Effector memory CD4-positive, alpha-beta T cell (primary cell): ENCODE measurements around the gene WDR81.

Experiments used
- DNase-seq, 3 donors: peaks; one replicate each; pipeline ENCODE4 v3.0.0-alpha.2; 2020
- H3K27ac ChIP-seq: 2 replicates; pipeline ENCODE4 v1.7.0; 2013; ENCODE audit warnings: mild to moderate bottlenecking, low read length, moderate library complexity; ENCODE audit not compliant: insufficient read depth, poor library complexity, severe bottlenecking
- H3K27me3 ChIP-seq: replicated peaks from 2 replicates; pipeline ENCODE4 v1.7.0; 2013; ENCODE audit warnings: mild to moderate bottlenecking, low read length; ENCODE audit not compliant: insufficient read depth, control insufficient read depth, poor library complexity, severe bottlenecking
- H3K36me3 ChIP-seq: 2 replicates; pipeline ENCODE4 v1.7.0; 2013; ENCODE audit warnings: mild to moderate bottlenecking, low read length, moderate library complexity; ENCODE audit not compliant: control insufficient read depth, insufficient read depth
- H3K4me1 ChIP-seq: 2 replicates; pipeline ENCODE4 v1.7.0; 2013; ENCODE audit warnings: low read length, mild to moderate bottlenecking; ENCODE audit not compliant: control insufficient read depth, insufficient read depth, poor library complexity, severe bottlenecking
- H3K4me3 ChIP-seq: 2 replicates; pipeline ENCODE4 v1.7.0; 2013; ENCODE audit warnings: low read length, low read depth, mild to moderate bottlenecking; ENCODE audit not compliant: insufficient read depth, poor library complexity, severe bottlenecking
- H3K9me3 ChIP-seq: 2 replicates; pipeline ENCODE4 v1.7.0; 2013; ENCODE audit warnings: mild to moderate bottlenecking, low read length, moderate library complexity; ENCODE audit not compliant: control insufficient read depth

Gene WDR81

GRCh38 chr17:1712271-1712670 lies 12.2 kb upstream of the WDR81 start:
- H3K36me3 ChIP-seq = no peaks in the 10 kb centered on the region
- H3K27ac ChIP-seq = no peak overlapping the region
- no peak for DNase-seq
- H3K4me1 ChIP-seq = peaks cover 33% of the 10 kb centered on the region
- no peaks in the 10 kb centered on the region for H3K9me3 ChIP-seq
- H3K4me3 ChIP-seq = no peak overlapping the region
- H3K27me3 ChIP-seq = no peaks in the 10 kb centered on the region

DNA sequence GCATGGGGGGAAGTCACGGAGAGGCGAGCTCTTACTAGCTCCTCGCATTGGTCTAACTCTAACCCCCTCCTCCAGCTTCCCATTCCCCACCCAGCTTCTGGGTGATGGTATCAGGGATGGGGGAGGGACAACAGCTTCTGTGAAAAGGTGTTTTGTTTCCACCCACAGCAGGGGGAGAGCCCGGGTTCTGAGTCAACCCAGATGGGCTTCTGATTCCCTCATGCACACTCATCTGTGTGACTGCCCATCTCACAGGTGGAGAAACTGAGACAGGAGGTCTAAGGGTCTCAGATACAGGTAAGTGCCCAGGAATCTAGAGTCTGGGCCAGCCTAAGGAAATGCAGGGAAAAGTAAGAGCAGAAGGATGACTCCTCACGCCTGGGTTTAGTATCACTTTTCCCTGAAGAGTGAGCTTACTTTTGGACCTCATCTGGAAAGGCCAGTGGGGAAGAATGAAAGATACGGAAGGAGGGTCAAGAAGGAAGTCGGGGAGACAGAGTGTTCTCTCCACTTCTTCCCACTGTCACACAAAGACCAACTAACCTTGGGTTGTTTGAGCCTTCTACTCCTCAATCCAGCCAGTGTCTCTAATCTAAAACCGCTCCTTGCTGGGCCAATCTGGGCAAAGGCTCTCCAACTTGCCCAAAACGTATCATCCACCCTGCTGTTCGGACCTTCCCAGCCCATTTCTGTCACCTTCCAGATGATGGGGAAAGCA lies 11.2 kb upstream of the WDR81 start:
- Histone ChIP-seq H3K36me3 (no peaks in the 10 kb centered on the region), H3K4me3 (no peak overlapping the region), H3K9me3 (no peaks in the 10 kb centered on the region), H3K27ac (no peak overlapping the region), H3K27me3 (no peaks in the 10 kb centered on the region), H3K4me1 (peaks cover 37% of the 10 kb centered on the region)
- DNase-seq = no peak

DNA sequence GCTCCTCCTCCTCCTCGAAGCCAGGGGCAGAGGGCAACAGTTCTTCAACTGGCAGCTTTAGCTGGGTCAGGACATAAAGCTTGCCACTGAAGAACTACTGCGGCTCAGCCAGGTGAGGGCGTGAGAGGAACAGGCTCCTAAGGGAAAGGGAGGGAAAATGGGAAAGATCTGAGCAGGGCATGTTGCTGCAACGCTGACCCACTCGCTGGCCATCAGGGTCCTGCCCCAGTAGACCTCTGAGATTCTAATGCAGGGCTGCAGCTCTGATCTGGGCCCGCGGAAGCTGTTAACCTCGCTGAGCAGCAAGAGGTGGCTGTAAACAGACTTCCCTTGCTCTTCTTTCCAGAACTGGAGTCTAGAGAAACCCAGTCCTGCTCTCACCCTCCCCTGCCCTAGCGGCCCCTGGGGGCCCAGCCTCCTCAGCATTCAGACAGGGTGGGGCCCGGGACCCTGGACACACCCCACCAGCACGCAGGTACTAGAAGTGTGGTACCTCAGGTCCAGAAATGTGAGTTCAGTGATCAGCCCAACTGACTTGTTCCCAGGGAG lies 10.6 kb upstream of the WDR81 start:
- Histone ChIP-seq H3K4me3 (no peak overlapping the region), H3K4me1 (peaks cover 37% of the 10 kb centered on the region), H3K27me3 (no peaks in the 10 kb centered on the region), H3K9me3 (no peaks in the 10 kb centered on the region), H3K27ac (no peak overlapping the region), H3K36me3 (no peaks in the 10 kb centered on the region)
- DNase-seq = no peak

GRCh38 chr17:1714427-1714979 lies 10.0 kb upstream of the WDR81 start:
- Histone ChIP-seq H3K4me1 (peaks cover 37% of the 10 kb centered on the region), H3K27me3 (no peaks in the 10 kb centered on the region), H3K27ac (no peak overlapping the region), H3K36me3 (no peaks in the 10 kb centered on the region), H3K9me3 (no peaks in the 10 kb centered on the region), H3K4me3 (no peak overlapping the region)
- DNase-seq = no peak

- H3K4me1 ChIP-seq = peaks cover 37% of the 10 kb centered on the region
- H3K27ac ChIP-seq = peak overlapping the region; percentile 71
- DNase-seq = peak in 1 of 3 donors; percentile 41
- no peaks in the 10 kb centered on the region for H3K9me3 ChIP-seq
- no peaks in the 10 kb centered on the region for H3K36me3 ChIP-seq
- H3K4me3 ChIP-seq = peak overlapping the region; percentile 97
- no peaks in the 10 kb centered on the region for H3K27me3 ChIP-seq
Observed at GRCh38 chr17:1714980-1715802, 9.3 kb upstream of the WDR81 start.

- Histone ChIP-seq H3K36me3 (no peaks in the 10 kb centered on the region), H3K4me1 (peaks cover 34% of the 10 kb centered on the region), H3K9me3 (no peaks in the 10 kb centered on the region), H3K27ac (peak overlapping the region; percentile 71), H3K4me3 (peak overlapping the region; percentile 97), H3K27me3 (no peaks in the 10 kb centered on the region)
- no peak for DNase-seq
Observed at GRCh38 chr17:1715803-1716075, 8.8 kb upstream of the WDR81 start.

DNA sequence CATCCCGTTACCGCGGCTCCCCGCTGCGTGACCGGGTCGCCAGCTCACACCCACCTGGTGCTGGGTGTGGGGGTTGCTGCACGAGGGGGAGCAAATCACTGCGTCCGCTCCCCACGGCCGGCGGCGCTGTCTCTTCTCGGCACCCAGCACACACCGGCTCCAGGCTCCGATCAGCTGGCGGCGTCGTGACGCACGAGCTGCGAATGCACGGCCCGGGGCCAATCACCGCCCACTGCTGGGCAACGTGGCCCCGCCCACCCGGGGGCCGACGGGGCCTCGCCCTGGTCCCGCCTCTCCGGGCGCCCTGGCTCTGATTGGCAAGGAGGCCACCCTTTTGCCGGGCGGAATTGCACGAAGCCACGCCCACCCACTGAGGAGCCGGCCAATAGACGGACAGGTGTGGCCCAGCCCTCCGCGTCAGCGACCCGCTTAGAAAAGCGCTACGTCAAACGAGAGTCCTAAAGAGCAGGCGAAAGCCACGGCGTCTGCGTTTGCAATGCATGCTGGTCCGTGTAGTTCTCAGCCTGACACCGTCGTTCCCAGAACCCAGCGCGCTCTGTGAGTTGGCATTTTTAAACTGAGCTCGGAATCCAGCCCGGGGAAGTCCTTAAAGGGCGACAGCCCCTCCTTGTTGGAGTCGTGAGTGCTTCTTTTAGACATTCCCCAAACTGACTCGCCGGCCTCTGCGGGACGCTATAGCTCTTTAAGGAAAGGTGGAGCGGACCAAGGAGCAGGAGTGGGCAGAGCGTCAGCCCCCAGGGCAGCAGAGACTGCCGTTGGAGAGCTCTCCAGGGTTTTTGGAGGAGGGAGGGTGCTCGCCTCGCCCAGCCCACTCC lies 8.2 kb upstream of the WDR81 start:
- peak; percentile 100 for DNase-seq
- peak overlapping the region; percentile 97 for H3K4me3 ChIP-seq
- no peaks in the 10 kb centered on the region for H3K9me3 ChIP-seq
- H3K27ac ChIP-seq = peak overlapping the region; percentile 87
- no peaks in the 10 kb centered on the region for H3K27me3 ChIP-seq
- peaks cover 32% of the 10 kb centered on the region for H3K4me1 ChIP-seq
- no peaks in the 10 kb centered on the region for H3K36me3 ChIP-seq

DNA sequence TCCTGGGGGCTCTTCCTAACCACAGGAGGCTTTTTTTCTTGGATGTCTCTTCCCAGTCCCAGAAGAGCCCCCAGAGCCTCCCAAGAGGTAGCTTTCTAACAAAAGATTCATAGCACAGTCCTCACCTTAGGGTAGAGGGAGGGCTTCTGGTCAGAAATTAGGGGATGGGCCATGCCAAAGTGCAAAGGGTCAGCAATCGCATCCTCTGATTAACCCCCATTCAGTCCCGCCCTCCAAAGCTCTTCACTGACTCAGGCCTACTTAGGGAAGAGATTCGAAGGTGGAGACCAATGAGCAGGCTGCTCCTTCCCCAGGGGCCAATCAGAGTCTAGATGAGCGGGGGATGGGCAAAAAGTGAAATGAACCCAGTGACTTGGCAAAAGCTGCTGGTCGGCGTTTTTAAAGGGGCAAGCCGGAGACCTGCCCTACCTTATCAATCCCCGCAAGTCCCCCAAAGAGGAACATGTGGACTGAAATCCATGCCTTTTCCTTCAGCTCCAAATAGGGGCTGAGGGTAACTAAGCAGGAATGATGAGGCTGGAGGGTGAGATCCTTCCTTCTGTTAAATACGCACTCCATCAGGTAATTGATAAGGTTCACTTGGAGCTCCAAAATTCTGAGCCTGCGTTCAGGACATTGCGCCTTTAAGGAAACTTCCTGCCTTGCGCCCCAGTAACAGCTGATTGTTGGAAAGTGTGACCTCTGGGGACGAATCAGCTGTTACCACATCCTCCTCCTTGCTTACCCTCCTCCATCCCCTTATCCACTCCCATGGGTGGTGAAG lies 7.4 kb upstream of the WDR81 start:
- peaks cover 32% of the 10 kb centered on the region for H3K4me1 ChIP-seq
- no peaks in the 10 kb centered on the region for H3K27me3 ChIP-seq
- H3K27ac ChIP-seq = peak overlapping the region; percentile 87
- H3K4me3 ChIP-seq = peak overlapping the region; percentile 74
- H3K36me3 ChIP-seq = no peaks in the 10 kb centered on the region
- no peaks in the 10 kb centered on the region for H3K9me3 ChIP-seq
- peak; percentile 57 to 77 (median 70) for DNase-seq
